ENCODE results near the gene PIK3CA. TPM values are rescaled to one million over a fixed set of nuclear protein-coding genes. Genes with fewer than 3 reads are reported as not detected.
"Not testable (repeated sequence)": the region's sequence is repeated elsewhere in the genome, so short reads cannot be mapped to it uniquely, and the experiment has no call there.

The PIK3CA gene
- total and polyA plus RNA-seq, 4 donors, result 4.5 to 42.9 (median 16.0) TPM

DNA sequence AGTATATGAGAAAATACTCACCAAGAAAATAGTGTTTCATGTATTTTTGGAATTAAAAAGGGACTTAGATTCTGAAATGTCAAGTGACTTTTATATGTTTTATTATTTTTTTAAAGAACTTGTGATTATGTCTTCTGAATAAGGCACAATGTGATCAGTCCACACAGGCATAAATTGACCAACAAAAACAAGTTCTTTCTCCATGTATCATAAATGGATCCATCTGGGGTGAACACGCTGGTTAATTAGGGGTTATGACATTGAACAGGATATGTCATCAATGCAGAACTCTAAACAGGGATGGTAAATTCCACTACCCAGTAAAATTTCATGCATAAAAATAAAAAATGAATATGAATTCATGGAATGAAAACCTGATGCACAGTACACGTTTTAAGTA, 31.3 kb upstream of the PIK3CA start:
- Histone ChIP-seq H3K9ac (ENCODE audit: insufficient read depth in 1 of 2, low read length in 2 of 2) (no peak overlapping the region), H3K27me3 (ENCODE audit: control insufficient read depth in 3 of 3, insufficient read depth in 3 of 3, low read length in 2 of 3) (no peaks in the 10 kb centered on the region), H3K4me1 (ENCODE audit: control insufficient read depth in 5 of 5, insufficient read depth in 5 of 5, low read length in 5 of 5) (no peaks in the 10 kb centered on the region), H3K27ac (ENCODE audit: low read depth in 1 of 2, low read length in 1 of 2) (no peak overlapping the region), H3K9me3 (ENCODE audit: control insufficient read depth in 4 of 4, insufficient read depth in 3 of 4, low read length in 3 of 4) (no peaks in the 10 kb centered on the region), H3K36me3 (ENCODE audit: control insufficient read depth in 4 of 4, insufficient read depth in 4 of 4, low read length in 4 of 4) (no peaks in the 10 kb centered on the region), H3K4me3 (no peak overlapping the region)
- WGBS, 2 donors, result 76 to 84% methylated on average over 2 of the region's 2 CpGs
- ATAC-seq (ENCODE audit: insufficient read depth, low FRiP score), result no peak
- no peak for TF ChIP-seq CTCF (IDR thresholded peaks at IDR 0.05; ENCODE audit: control extremely low read depth, extremely low read depth)
- DNase-seq, result no peak

DNA sequence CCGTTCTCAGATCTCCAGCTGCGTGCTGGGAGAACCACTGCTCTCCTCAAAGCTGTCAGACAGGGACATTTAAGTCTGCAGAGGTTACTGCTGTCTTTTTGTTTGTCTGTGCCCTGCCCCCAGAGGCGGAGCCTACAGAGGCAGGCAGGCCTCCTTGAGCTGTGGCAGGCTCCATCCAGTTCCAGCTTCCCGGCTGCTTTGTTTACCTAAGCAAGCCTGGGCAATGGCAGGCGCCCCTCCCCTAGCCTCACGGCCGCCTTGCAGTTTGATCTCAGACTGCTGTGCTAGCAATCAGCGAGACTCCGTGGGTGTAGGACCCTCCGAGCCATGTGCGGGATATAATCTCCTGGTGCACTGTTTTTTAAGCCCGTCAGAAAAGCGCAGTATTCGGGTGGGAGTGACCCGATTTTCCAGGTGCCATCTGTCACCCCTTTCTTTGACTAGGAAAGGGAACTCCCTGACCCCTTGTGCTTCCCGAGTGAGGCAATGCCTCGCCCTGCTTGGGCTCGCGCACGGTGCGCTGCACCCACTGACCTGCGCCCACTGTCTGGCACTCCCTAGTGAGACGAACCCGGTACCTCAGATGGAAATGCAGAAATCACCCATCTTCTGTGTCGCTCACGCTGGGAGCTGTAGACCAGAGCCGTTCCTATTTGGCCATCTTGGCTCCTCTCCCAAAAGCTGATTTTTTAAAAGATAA, 15.8 kb upstream of the PIK3CA start:
- not testable (repeated sequence) for H3K4me1 ChIP-seq (ENCODE audit: control insufficient read depth in 5 of 5, insufficient read depth in 5 of 5, low read length in 5 of 5); ATAC-seq (ENCODE audit: insufficient read depth, low FRiP score); H3K9me3 ChIP-seq (ENCODE audit: control insufficient read depth in 4 of 4, insufficient read depth in 3 of 4, low read length in 3 of 4); H3K4me3 ChIP-seq; H3K9ac ChIP-seq (ENCODE audit: insufficient read depth in 1 of 2, low read length in 2 of 2); DNase-seq; H3K27ac ChIP-seq (ENCODE audit: low read depth in 1 of 2, low read length in 1 of 2); H3K27me3 ChIP-seq (ENCODE audit: control insufficient read depth in 3 of 3, insufficient read depth in 3 of 3, low read length in 2 of 3); H3K36me3 ChIP-seq (ENCODE audit: control insufficient read depth in 4 of 4, insufficient read depth in 4 of 4, low read length in 4 of 4)
- 87 to 92% methylated on average over 24 to 25 of the region's 27 CpGs for WGBS, 2 donors

DNA sequence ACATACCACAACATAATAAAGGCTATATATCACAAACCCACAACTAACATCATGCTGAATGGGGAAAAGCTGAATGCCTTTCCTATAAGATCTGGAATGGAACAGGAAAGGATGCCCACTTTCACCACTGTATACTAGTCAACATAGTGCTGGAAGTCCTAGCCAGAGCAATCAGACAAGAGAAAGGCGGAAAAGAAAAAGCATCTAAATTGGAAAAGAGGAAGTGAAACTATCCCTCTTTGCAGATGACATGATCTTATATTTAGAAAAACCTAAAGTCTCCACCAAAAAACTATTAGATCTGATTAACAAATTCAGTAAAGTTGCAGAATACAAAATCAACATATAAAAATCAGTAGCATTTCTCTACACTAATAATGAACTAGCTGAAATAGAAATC, 14.6 kb upstream of the PIK3CA start:
- no peaks in the 10 kb centered on the region for H3K9me3 ChIP-seq (ENCODE audit: control insufficient read depth in 4 of 4, insufficient read depth in 3 of 4, low read length in 3 of 4)
- DNase-seq, result no peak
- no peak overlapping the region for H3K4me3 ChIP-seq
- no peaks in the 10 kb centered on the region for H3K4me1 ChIP-seq (ENCODE audit: control insufficient read depth in 5 of 5, insufficient read depth in 5 of 5, low read length in 5 of 5)
- 80 to 85% methylated on average over 1 of the region's 1 CpG for WGBS, 2 donors
- no peaks in the 10 kb centered on the region for H3K36me3 ChIP-seq (ENCODE audit: control insufficient read depth in 4 of 4, insufficient read depth in 4 of 4, low read length in 4 of 4)
- H3K27ac ChIP-seq (ENCODE audit: low read depth in 1 of 2, low read length in 1 of 2), result no peak overlapping the region
- no peak for ATAC-seq (ENCODE audit: insufficient read depth, low FRiP score)
- no peaks in the 10 kb centered on the region for H3K27me3 ChIP-seq (ENCODE audit: control insufficient read depth in 3 of 3, insufficient read depth in 3 of 3, low read length in 2 of 3)
- H3K9ac ChIP-seq (ENCODE audit: insufficient read depth in 1 of 2, low read length in 2 of 2), result no peak overlapping the region
- TF ChIP-seq CTCF (IDR thresholded peaks at IDR 0.05; ENCODE audit: control extremely low read depth, extremely low read depth), result no peak

DNA sequence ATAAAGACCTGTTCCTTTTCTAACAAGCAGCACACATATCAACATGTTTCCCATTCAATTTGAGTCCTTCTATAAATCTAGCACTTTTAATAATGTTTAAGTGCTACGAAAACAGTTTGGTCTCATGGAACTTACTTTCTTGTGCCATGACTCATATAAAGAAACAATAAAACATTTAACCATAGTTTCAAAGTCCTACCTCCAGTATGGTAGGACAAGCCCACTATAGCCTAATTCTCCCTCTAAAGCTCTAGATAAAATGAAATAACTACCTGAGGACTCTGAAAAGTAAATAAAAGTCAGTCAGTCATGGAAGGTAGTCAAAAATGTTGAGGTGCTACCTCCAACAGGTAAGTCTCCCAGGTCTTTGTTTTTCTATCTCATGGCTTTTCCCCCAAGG, 12.0 kb upstream of the PIK3CA start:
- H3K36me3 ChIP-seq (ENCODE audit: control insufficient read depth in 4 of 4, insufficient read depth in 4 of 4, low read length in 4 of 4), result no peaks in the 10 kb centered on the region
- H3K27ac ChIP-seq (ENCODE audit: low read depth in 1 of 2, low read length in 1 of 2), result no peak overlapping the region
- H3K9me3 ChIP-seq (ENCODE audit: control insufficient read depth in 4 of 4, insufficient read depth in 3 of 4, low read length in 3 of 4), result no peaks in the 10 kb centered on the region
- H3K27me3 ChIP-seq (ENCODE audit: control insufficient read depth in 3 of 3, insufficient read depth in 3 of 3, low read length in 2 of 3), result no peaks in the 10 kb centered on the region
- 89 to 97% methylated on average over 1 of the region's 1 CpG for WGBS, 2 donors
- ATAC-seq (ENCODE audit: insufficient read depth, low FRiP score) (no peak), DNase-seq (no peak)
- H3K4me1 ChIP-seq (ENCODE audit: control insufficient read depth in 5 of 5, insufficient read depth in 5 of 5, low read length in 5 of 5), result no peaks in the 10 kb centered on the region
- no peak overlapping the region for H3K9ac ChIP-seq (ENCODE audit: insufficient read depth in 1 of 2, low read length in 2 of 2)
- TF ChIP-seq CTCF (IDR thresholded peaks at IDR 0.05; ENCODE audit: control extremely low read depth, extremely low read depth), result no peak
- H3K4me3 ChIP-seq, result no peak overlapping the region

Measured in lung (tissue), 12 donors.